M059J (cell line): Measurements from ENCODE around the gene TOP1. TPM values are rescaled to one million over a fixed set of nuclear protein-coding genes. Genes with fewer than 3 reads are reported as not detected.

Source experiments
- DNase-seq: peaks from one replicate; pipeline ENCODE4 v3.0.0-alpha.2; 2012; ENCODE audit warnings: low read depth
- total RNA-seq: library from RNA; depleted of rRNA; stranded (reverse); fragments of >200 nt; shearing (Covaris generic); gene quantifications from 2 replicates; pipeline ENCODE4 v1.2.3, GENCODE V29; 2014; rRNA removed

Gene TOP1
- 20.1 and 49.9 TPM in 2 replicates for total RNA-seq

DNA sequence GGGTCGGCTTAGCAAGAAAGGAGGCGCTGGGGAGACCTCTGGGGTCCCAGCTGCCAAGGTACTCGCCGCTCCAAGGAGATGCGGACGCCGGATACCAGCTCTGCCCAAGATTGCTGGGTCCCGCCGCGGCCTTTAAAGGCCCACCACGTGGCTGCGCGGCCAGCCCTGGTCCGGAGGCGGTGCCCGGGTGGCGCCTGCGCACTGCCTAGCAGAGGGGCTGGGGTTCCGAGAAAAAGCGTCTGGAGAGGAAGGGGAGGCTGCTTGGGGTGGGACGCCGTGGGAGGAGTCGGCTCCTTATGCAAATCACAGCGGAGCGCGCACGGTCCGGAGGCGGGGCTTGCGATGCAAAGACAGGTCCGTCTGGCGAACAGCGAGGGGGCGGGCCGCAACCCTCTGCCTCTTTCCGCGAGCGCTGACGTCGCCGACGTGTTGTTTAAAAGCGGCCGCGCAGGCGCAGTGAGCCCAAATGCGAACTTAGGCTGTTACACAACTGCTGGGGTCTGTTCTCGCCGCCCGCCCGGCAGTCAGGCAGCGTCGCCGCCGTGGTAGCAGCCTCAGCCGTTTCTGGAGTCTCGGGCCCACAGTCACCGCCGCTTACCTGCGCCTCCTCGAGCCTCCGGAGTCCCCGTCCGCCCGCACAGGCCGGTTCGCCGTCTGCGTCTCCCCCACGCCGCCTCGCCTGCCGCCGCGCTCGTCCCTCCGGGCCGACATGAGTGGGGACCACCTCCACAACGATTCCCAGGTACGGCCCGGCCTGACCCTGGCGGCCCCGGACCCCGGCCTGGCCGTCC is at the start of gene TOP1:
Gene TOP1 (plus strand): TSS at position 464 of the 791 bp plus-strand sequence. CDS start 246 bp downstream, at position 710.
- peak; percentile 100 for DNase-seq

DNA sequence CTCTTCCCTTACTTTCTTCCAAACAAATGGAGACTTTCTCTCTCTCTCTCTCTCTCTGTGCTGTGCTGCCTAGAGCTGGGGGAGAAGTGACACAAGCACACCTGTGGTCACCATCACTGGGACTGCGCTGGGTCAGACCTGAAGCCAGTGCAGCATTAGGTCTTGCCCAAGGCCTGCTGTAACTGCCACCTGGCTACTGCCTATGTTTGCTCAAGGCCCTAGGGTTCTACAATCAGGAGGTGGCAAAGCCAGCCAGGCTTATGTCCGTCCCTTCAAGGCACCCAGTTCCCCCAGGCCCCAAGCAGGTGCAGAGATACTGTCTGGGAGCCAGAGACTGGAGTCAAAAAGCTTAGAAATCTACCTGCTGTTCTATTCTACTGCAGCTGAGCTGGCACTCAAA is 49.4 kb upstream of the TOP1 start:
- no peak for DNase-seq

DNA sequence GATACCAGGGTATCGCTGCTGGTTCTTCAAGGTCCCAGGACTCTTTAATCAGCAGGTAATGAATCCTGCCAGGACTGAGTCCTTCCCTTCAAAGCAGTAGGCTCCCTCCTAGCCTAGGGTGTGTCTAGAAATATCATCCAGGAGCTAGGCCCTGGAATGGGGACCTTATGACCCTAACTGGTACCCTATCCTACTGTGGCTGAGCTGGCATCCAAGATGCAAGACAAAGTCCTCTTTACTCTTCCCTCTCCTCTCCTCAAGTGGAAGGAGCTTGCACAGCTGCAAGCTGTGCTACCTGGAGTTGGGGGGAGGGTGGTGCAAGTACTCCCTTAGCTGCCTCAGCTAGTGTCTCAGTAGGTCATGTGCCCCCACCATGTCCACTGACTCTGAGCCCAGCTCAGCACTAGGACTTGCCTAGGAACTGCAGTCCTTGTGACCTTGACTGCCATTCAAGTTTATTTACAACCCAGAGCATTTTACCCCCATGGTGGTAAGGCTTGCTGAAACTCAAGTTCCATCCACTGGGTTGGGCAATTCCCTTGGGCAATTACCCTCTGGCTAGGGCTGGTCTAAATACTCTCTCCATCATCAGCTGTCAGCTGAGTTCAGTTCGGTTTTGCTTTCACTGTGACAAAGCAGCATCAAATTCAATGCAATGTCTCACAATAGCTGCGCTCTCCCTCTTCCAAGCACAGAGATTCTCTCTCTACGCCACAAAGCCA is 48.4 kb upstream of the TOP1 start:
- DNase-seq, result no peak

DNA sequence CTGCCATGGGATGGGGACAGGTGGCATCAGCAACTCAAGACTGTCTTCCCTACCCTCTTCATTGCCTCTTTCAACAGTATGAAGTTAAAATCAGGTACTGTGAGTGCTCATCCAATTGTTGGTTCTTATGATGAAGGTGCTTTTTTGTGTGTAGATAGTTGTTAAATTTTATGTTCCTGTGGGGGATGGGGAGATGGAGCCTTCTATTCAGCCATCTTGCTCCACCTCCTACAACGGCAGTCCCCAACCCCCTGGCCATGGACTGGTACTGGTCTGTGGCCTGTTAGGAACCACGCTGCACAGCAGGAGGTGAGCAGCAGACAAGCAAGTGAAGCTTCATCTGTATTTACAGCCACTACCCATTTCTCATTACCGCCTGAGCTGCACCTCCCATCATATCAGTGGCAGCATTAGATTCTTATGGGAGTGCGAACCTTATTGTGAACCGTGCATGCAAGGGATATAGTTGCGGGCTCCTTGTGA is 47.8 kb upstream of the TOP1 start:
- DNase-seq, result no peak

DNA sequence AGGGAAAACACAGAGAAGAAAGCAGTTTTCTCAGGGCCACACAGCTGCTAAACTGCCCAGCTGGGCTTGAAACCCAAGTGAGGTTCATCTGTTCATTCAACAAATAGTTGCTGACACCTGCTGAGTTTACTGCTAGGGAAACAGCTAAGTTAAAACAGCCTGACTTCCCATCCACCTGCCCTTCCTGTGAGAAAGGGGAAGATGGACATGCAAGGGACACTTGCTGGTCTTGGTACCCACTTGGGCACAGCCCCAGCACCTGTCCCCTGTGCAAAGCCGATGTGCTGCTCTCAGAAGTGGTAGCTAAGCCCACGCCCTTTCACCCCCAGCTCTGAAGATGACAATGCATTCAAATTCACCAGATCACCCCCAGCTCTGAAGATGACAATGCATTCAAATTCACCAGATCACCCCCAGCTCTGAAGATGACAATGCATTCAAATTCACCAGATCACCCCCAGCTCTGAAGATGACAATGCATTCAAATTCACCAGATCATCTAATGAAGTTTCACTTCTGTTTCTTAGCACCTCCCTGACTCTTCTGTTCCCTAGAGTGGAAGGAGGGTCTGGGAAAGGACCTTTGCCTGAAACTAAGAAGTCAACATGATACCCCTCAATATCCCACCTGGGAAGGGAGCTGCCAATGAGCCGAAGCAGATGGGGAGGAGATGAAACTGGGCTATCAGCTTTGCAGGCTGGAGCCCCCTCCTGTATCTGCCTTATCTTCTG is 46.0 kb upstream of the TOP1 start:
- no peak for DNase-seq

DNA sequence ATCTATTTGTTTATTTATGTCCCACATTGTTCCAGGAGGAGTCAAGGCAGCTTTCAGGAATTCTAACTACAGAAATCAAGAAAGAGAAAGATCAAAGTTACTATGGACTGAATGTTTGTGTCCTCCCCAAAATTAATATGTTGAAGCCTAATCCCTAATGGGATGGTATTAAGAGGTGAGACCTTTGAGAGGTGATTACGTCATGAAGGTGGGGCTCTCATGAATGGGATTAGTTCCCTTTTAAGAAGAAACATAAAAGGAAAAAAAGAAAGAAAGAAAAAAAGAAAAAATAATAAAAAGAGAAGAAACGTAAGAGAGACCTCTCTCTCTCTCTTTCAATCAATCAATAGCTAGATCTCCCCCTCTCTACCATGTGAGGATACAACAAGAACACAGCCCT is 44.7 kb upstream of the TOP1 start:
- DNase-seq, result no peak

DNA sequence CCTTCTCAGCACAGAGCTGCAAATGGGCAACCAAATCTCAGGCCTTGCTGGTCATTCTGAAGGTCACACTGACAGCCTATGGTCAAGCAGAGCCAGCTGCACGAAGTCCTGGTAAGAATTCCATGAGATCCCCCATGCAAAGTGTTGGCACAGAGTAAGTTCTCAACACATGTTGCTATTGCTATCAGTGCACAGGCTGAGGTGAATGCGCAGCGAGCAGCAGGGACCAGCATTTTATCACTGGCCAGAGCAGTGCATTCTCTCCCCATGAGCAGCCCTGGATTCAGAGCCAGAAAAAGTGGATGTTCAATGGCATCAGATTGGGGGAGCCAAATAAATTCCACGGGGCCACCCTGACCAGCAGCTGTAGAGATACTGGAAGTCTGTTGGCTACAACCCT is 44.1 kb upstream of the TOP1 start:
- no peak for DNase-seq

DNA sequence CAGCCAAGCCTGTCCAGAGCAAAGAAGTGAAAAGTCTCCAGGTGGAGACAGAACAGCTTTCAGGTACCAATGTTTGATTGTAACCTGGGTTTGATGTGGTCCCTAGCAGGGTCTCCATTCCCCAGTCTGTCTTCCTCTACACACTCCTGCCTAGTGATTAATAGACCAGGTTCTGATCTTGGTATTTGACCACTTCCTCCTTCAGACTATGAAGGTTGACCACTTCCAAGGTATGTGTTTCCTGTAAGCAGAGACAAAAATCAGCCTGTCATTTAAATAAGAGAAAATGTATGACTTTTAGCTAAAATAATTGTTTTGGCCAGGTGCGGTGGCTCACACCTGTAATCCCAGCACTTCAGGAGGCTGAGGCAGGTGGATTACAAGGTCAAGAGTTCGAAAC is 41.8 kb upstream of the TOP1 start:
- peak; percentile 54 for DNase-seq

DNA sequence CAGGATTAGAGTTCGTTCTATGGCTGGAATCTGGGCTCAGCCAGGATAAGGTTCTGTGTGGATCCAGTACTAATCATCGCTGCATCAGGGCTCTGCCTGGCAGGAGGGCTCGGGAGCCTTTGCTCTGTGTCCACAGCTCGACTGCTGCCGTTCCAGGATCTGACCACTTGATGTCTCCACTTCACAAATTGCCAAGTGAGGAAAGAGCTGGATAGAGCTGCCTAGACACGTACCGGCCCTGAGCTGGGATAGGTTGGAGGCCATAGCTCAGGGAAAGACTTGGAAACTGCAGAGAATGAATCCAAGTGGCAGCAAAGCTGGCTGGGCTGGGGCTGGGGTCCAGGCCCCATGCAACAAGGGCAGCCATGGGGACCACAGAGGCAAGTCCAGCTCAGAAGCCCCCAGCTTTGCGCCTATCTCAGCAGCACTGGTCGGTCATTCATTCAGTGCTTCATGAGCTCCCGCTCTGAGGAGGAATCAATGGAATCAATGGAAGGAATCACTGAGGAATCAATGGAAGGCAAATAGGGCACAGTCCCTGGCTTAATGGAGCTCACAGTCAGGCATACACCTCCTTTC is 38.0 kb upstream of the TOP1 start:
- peak; percentile 94 for DNase-seq

DNA sequence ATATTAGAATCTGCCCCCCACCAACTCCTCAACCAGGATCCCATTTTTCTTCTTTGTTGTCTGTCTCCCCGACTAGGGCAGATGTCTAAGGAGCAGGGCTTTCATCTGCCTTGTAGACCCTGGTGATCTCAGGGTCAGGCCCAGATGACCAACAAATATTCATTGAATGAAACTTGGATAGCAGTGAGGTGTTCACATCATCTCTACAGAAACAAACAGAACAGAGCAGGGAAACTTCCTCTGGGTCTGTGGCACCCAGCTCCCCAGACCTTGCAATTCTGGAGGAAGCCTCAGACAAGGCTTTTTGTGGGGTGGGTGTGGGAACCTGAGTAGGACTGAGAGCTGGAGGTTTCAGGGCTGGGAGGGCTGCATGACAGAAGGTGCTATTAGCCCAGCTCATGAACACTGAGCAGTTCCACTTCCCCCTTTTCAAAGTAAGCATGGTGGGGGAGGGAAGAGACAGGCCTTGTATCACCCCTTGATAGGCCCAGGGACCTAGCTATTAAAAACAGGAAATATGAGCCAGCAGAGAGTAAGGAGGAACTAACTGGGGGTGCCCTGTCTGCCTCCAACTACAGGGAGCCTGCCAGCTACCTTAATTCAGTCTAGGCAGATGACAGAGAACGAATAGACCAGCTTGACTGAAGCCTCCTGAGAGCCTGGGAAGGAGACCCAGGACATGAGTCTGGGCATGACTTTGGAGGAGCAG is 37.3 kb upstream of the TOP1 start:
- DNase-seq, result peak; percentile 67

DNA sequence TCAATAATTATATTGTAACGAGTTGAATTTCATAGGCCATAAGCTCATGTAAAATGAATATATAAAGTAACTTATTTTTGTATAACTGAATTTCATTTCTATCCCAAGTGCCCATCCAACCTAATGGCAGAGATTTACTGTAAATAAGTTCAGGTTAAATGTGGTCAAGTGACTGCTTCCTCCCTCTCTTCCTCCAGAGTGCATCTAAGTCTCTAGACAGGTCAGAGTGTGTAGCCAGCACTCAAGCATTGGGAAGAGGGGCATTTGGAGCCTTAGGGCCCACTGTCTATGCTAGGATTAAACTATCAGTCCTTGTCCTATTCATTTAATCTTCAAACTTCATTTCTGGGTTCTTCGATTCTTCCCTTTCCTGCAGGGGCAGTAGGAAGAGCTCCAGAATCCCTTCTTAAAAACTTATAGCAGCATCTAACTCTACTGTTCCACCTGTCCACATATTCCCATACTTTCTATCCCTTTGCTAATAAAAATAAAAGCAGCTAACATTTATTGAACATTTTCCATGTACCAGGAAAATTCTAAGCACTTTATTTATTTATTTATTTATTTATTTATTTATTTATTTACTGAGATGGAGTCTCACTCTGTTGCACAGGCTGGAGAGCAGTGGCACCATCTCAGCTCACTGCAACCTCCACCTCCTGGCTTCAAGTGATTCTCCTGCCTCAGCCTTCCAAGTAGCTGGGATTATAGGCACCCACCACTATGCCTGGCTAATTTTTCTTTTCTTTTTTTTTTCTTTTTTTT is 36.1 kb upstream of the TOP1 start:
- no peak for DNase-seq

DNA sequence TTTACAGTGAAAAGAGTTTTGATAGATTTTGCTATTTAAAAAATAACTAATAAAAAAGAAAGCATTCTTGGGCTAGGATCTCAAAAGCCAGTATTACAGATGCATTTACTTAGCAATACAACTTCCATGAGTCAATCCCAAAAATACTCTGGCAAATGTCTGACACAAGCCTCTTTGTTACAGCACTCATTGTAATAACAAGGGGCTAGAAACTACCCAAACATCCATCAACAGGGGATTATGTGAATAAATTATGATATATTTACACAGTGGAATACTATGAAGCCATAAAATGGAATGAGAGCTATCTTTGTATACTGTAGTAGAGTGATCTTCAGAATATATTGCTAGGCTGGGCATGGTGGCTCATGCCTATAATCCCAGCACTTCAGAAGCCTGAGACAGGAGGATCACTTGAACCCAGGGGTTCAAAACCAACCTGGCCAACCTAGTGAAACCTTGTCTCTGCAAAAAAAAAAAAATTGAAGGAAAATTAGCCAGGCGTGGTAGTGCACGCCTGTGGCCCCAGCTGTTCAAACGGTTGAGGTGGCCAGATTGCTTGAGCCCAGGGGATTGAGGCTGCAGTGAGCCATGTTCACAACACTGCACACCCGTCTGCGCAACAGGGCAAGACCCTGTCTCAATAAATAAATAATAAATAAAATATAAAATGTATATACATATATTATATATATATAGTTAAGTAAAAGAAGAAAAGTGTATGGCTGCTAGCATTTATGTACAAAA is 34.7 kb upstream of the TOP1 start:
- DNase-seq, result no peak

DNA sequence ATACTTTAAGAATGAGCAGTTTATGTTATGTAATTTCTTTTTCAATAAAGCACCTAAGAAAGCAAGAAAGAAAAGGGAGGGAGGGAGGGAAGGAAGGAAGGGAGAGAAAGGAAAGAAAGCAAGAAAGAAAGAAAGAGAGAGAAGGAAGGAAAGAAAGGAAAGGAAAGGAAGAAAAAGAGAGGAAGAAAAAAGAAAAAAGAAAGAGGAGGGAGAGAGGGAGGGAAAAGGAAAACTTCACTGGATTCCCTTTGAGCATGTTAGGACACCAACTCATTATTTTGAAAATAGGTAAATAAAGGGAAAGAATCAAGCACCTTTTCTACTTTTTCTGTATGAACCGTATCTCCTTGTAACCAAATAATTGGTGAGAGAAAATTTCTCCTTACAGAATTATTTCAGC is 32.3 kb upstream of the TOP1 start:
- DNase-seq, result no peak

DNA sequence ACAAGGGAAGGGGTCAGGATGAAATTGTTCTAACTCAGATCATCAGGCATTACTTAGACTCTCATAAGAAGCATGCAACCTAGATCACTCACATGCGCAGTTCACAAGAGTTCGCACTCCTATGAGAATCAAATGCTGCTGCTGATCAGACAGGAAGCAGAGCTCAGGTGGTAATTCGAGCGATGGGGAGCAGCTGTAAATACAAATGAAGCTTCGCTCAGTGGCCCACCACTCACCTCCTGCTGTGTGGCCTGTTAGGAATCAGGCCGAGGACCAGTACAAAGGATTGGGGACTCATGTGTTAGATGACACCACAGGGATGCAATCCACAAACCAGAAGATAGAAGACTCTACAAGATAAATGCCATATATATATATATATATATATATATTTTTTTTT is 31.5 kb upstream of the TOP1 start:
- DNase-seq, result no peak

DNA sequence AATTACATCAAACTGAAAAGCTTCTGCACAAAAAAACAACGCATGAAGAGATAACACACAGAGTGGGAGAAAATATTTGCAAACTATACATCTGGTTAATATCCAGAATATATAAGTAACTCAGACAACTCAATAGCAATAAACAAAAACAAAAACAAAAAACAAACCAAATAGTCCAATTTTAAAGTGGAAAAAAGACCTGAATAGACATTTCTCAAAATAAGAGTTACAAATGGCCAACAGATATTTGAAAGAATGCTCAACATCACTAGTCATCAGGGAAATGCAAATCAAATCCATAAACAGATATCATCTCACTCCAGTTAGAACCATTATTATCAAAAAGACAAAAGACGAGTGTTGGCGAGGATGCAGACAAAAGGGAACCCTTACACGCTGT is 28.8 kb upstream of the TOP1 start:
- DNase-seq, result no peak

DNA sequence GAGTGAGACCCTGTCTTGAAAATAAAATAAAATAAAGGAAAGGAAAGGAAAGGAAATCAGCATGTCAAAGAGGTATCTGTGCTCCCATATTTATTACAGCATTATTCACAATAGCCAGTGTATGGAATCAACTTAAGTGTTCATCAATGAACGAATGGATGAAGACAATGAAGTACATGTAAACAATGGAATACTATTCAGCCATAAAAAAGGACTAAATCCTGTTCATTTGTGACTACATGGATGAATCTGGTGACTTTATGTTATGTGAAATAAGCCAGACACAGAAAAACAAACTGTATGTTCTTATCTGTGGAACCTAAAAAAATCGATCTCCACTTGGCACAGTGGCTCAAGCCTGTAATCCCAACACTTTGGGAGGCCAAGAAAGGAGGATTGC is 28.0 kb upstream of the TOP1 start:
- DNase-seq, result no peak

DNA sequence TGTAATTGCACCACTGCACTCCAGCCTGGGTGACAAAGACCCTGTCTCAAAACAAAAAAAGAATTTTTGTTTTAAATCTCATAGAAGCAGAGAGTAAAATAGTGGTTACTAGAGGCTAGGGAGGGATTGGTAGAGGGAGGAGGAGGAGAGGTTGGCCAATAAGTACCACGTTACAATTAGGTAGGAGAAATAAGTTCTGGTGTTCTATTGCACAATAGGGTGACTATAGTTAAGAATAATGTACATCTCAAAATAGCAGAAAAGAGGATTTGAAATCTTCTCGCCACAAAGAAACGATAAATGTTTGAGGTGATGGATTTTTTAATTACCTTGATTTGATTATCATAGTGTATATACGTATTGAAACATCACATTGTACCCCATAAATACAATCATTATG is 27.1 kb upstream of the TOP1 start:
- DNase-seq, result no peak

DNA sequence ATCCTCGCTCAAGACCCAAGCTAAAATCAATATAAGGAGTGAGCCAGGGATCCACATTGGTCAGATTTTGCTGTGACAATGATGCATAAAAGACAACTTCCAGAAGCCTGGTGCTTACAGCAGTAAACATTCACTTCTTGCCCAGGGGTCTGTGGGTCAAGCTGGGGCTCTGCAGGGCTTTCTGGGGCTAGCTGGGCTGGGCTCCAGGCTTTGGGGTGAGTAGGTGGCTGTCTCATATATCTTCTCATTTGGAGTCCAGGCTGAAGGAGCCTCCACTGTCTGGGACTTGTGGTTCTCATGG is 25.8 kb upstream of the TOP1 start:
- DNase-seq, result no peak

DNA sequence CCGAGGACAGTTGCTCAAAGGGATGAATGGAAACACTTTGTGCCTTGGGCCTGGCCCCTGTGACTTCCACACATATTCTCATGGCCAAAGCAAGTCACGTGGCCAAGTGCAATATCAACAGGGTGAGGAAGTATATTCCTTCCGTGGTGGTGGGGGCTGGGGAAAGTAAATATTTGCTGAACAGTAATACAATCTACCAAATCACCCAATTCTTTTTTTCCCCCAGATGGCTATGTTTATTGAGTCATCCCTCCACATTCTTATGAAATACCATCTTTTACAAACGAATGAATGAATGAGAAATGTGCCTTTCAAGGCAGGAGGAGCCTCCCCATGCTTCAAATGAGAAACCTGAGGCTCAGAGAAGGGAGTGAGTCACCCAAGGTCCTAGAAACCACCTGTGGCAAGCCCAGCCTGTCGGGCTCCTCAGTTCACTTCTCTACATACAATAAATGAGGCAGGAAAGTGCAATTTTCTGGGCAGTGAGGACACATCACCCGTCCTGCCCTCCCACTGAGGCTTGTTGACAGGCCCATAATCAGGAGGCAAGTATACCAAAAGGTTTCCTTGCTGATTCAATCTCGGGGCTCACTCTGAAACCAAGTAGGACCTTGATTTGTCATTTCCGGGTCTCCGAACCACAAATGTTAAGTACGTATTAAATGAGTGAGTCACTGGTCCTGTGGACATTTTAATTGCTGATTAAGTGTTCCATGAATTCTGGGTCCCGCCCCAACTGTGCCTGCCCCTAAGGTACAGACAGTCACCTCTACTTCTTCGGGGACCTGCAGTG is 25.3 kb upstream of the TOP1 start:
- DNase-seq, result peak; percentile 100
